PC-9 (cell line): ENCODE results near the gene HOXC6. TPM values are rescaled to one million over a fixed set of nuclear protein-coding genes. Genes with fewer than 3 reads are reported as not detected.

Source experiments
- BruUV-seq: library from RNA; stranded (reverse); fragments of 400-500 nt; replicated peaks from 2 replicates; lab custom pipeline; 2021; lab: Mats Ljungman, UMichigan
- CTCF ChIA-PET: fragments of 300-600 bp; sonication (Branson Sonifier 250); formaldehyde crosslinking; loops from one replicate; lab custom pipeline; 2022; ENCODE audit warnings: antibody characterized with exemption; lab: Charles Lee
- POLR2A ChIA-PET: fragments of 300-600 bp; sonication (Branson Sonifier 250); formaldehyde crosslinking; loops from one replicate; lab custom pipeline; 2022; ENCODE audit warnings: antibody characterized with exemption; ENCODE audit not compliant: unreplicated experiment; lab: Charles Lee
- DNase-seq, 2 experiments: peaks; one replicate each; pipeline versions ENCODE4 v3.0.0 to v3.0.0-alpha.2; 2015 to 2022; ENCODE audit warnings: mixed read lengths in 1 of 2
- H2AFZ ChIP-seq: fragments of 200-600 bp; sonication (generic); 2 replicates; pipeline ENCODE4 v1.8.1; 2017; ENCODE audit warnings: antibody characterized with exemption
- H3F3A ChIP-seq: fragments of 200-600 bp; sonication (generic); 2 replicates; pipeline ENCODE4 v1.8.1; 2017; ENCODE audit warnings: antibody characterized with exemption, mild to moderate bottlenecking, low read depth; ENCODE audit not compliant: insufficient read depth
- H3K27ac ChIP-seq: fragments of 200-600 bp; sonication (generic); 2 replicates; pipeline ENCODE4 v1.6.1; 2016; ENCODE audit warnings: mixed run types
- H3K27me3 ChIP-seq: fragments of 200-600 bp; sonication (generic); 2 replicates; pipeline ENCODE4 v1.6.1; 2016; ENCODE audit warnings: low read depth, mixed run types; ENCODE audit not compliant: insufficient read depth
- H3K36me3 ChIP-seq: fragments of 200-600 bp; sonication (generic); 2 replicates; pipeline ENCODE4 v1.6.1; 2016; ENCODE audit warnings: low read depth, mixed run types
- H3K4me1 ChIP-seq: fragments of 200-600 bp; sonication (generic); replicated peaks from 2 replicates; pipeline ENCODE4 v1.6.1; 2016; ENCODE audit warnings: mixed run types; ENCODE audit not compliant: insufficient read depth
- H3K4me2 ChIP-seq: fragments of 200-600 bp; sonication (generic); 2 replicates; pipeline ENCODE4 v1.6.1; 2017; ENCODE audit warnings: mixed run types
- H3K4me3 ChIP-seq: fragments of 200-600 bp; sonication (generic); 2 replicates; pipeline ENCODE4 v1.6.1; 2016; ENCODE audit warnings: mixed run types
- H3K79me2 ChIP-seq: fragments of 200-600 bp; sonication (generic); 2 replicates; pipeline ENCODE4 v1.6.1; 2017; ENCODE audit warnings: low read depth, mixed run types
- H3K9me2 ChIP-seq: fragments of 200-600 bp; sonication (generic); 2 replicates; pipeline ENCODE4 v1.8.1; 2017; ENCODE audit warnings: mild to moderate bottlenecking; ENCODE audit not compliant: insufficient read depth
- H3K9me3 ChIP-seq: fragments of 200-600 bp; sonication (generic); 2 replicates; pipeline ENCODE4 v1.8.1; 2016; ENCODE audit warnings: low read depth; ENCODE audit not compliant: insufficient read depth
- H4K20me1 ChIP-seq: fragments of 200-600 bp; sonication (generic); 2 replicates; pipeline ENCODE4 v1.8.1; 2017; ENCODE audit not compliant: insufficient read depth
- EZH2 ChIP-seq: fragments of 200-600 bp; sonication (generic); IDR thresholded peaks from 2 replicates; pipeline ENCODE4 v1.8.0; 2017; ENCODE audit warnings: antibody characterized with exemption, low read depth
- intact Hi-C: fragments of 100-400 bp; cut with micrococcal nuclease; formaldehyde crosslinking; loops from one replicate; pipeline ENCODE4 v1.10.0; 2022; ENCODE audit not compliant: unreplicated experiment
- total RNA-seq: library from RNA; stranded (reverse); gene quantifications from 2 replicates; pipeline ENCODE4 v1.2.3, GENCODE V29; 2021
- TF ChIP-seq, protein P1 (sequence below): fragments of 200-600 bp; sonication (generic); conservative IDR thresholded peaks from 2 replicates; pipeline ENCODE4 v1.6.1; 2017; ENCODE audit warnings: mixed run types, antibody characterized with exemption, mild to moderate bottlenecking, moderate library complexity

Gene HOXC6
- total RNA-seq, 1 experiment from 2014 or later = 4.1 TPM

DNA sequence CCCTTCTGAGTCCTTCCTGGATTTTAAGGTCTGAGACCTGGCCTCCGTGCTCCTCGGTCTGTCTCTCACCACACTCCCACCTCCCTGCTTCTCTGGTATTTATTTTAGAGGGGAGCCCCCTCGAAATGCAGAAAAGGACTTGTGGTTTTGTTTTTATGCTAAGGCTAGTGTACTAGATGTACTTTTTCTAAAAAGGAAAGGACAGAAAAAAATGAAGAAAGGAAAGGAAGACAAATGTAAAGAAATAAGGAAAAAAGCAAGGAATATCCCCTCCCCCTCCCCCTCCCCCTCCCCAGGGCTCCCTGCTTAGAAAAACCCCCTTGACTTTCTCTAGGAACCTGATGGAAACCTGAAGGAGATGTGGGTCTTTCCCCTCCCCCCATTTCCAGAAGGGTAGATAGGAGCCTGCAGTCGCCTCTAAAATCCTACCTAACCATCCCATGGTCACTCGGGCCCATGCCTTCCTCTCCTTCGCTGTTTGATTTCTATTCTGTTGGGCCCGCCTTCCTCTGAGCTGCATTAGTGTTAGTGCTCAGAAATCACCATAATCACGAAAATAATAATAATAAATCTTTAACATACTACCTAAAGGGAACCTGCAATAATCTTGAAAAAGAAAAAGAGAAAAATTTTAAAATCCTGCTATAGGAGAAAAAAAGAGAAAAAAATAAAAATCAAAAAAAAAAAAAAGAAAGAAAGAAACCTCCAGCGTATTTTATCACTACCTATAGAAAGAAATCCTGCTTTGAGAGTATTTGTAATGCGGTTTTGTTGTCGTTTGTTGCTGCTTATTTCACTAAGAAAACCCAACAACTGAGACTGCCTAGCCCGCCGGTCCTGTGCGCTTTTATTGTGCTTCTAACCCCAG lies 16.3 kb upstream of the HOXC6 start:
- no peaks in the 10 kb centered on the region for H3K9me3 ChIP-seq
- intact Hi-C loops = no loop called here
- H3K9me2 ChIP-seq = no peaks in the 10 kb centered on the region
- BruUV-seq = no TSS peak
- no peaks in the 10 kb centered on the region for H3K27me3 ChIP-seq
- H4K20me1 ChIP-seq = no peaks in the 10 kb centered on the region
- H3K27ac ChIP-seq = no peak overlapping the region
- no peak for DNase-seq
- no peaks in the 10 kb centered on the region for H3K79me2 ChIP-seq
- no peaks in the 10 kb centered on the region; the same call in 1 of the 2 replicates for H3K4me1 ChIP-seq
- TF ChIP-seq, protein P1, sequence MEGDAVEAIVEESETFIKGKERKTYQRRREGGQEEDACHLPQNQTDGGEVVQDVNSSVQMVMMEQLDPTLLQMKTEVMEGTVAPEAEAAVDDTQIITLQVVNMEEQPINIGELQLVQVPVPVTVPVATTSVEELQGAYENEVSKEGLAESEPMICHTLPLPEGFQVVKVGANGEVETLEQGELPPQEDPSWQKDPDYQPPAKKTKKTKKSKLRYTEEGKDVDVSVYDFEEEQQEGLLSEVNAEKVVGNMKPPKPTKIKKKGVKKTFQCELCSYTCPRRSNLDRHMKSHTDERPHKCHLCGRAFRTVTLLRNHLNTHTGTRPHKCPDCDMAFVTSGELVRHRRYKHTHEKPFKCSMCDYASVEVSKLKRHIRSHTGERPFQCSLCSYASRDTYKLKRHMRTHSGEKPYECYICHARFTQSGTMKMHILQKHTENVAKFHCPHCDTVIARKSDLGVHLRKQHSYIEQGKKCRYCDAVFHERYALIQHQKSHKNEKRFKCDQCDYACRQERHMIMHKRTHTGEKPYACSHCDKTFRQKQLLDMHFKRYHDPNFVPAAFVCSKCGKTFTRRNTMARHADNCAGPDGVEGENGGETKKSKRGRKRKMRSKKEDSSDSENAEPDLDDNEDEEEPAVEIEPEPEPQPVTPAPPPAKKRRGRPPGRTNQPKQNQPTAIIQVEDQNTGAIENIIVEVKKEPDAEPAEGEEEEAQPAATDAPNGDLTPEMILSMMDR = no peak
- no peak for TF ChIP-seq EZH2
- H3F3A ChIP-seq = no peaks in the 10 kb centered on the region
- no peaks in the 10 kb centered on the region for H3K36me3 ChIP-seq
- no peak overlapping the region for H3K4me3 ChIP-seq
- no peak overlapping the region for H3K4me2 ChIP-seq
- ChIA-PET POLR2A (no interaction called here), CTCF (no interaction called here)
- H2AFZ ChIP-seq = no peak overlapping the region

DNA sequence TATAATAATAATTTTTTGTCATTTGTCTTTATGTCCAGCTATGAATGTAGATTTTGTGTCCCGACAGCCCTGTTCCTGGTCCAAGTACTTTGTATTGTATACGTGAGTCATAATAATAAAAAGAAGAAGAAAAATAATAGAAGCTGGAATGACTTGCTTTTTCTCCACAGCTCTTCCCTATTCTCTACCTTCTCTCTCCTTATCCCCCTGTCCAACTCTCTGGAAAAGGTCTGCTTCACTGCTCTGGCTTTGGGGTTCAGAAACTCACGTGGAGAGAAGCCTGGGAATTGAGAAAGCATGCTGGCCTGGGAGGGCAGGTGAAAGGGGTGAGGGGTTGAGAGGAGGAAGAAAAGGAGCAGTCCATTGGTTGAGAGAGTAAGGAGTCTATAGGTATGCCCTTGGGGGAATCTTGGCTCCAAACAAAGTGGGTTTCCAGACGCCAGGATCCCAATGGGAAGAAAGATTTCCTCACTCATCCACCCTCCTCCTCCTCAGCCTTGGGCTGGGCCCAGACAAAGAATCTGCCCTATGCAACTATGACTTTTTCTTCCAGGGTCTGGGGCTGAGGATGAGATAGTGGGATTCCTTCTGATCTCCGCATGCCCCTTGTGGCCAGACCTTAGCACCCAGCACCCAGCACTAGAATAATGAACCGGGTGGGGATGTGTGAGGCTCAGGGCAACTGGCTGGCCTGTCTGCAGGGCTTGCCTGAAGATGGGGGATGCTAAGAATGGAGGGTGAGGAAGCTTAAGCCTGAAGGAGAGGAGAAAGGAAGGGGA lies 15.4 kb upstream of the HOXC6 start:
- ChIA-PET CTCF (no interaction called here), POLR2A (no interaction called here)
- Histone ChIP-seq H3F3A (no peaks in the 10 kb centered on the region), H3K4me3 (no peak overlapping the region), H3K9me2 (no peaks in the 10 kb centered on the region), H3K9me3 (no peaks in the 10 kb centered on the region), H3K4me2 (no peak overlapping the region), H2AFZ (no peak overlapping the region), H3K27me3 (no peaks in the 10 kb centered on the region), H3K27ac (no peak overlapping the region), H3K79me2 (no peaks in the 10 kb centered on the region), H3K36me3 (no peaks in the 10 kb centered on the region), H4K20me1 (no peaks in the 10 kb centered on the region), H3K4me1 (no peaks in the 10 kb centered on the region; the same call in 1 of the 2 replicates)
- TF ChIP-seq EZH2 = no peak
- TF ChIP-seq, protein P1 = no peak
- DNase-seq = no peak
- intact Hi-C loops = no loop called here
- BruUV-seq = no TSS peak

DNA sequence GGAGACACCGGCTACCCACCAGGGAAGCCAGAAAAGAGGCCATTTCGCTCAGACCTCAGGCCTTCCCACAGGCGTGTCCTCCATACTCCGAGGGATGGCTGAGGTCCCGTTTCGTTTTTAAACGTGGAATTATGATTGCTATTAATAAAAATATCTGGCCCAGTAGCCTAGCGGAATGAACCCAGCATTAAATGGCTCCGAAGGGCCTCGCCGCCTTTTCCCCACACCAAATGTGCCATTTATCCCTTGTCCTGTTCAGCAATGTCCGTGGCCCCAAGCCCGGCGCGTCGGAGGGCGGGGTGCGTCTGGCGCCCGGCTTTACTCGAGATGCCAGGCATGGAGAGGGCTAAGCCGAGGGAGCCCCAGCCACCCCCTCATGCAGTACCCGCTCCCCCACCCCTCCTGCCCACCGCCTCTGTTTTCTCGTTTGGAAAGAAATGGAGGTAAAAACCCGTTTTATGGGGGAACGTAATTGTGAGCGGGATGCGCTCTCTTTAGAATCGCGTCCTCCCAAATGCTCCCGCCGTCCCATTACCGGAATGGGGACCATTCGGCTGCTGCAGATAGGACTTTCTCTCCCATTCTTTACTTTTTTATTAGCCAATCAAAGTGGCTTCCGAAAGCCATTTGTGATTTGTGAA lies 13.7 kb upstream of the HOXC6 start:
- Histone ChIP-seq H3K4me1 (no peaks in the 10 kb centered on the region; the same call in 1 of the 2 replicates), H3K9me2 (no peaks in the 10 kb centered on the region), H3K27me3 (no peaks in the 10 kb centered on the region), H4K20me1 (no peaks in the 10 kb centered on the region), H3K9me3 (no peaks in the 10 kb centered on the region), H3K4me2 (no peak overlapping the region), H3F3A (no peaks in the 10 kb centered on the region), H3K79me2 (no peaks in the 10 kb centered on the region), H3K36me3 (no peaks in the 10 kb centered on the region), H3K27ac (no peak overlapping the region), H2AFZ (no peak overlapping the region), H3K4me3 (no peak overlapping the region)
- intact Hi-C loops = no loop called here
- TF ChIP-seq, protein P1 = no peak
- no peak for TF ChIP-seq EZH2
- ChIA-PET POLR2A (no interaction called here), CTCF (no interaction called here)
- no peak for DNase-seq
- no TSS peak for BruUV-seq
